ENCODE measurements around the gene MIP.

- TF ChIP-seq CTCF (conservative IDR thresholded peaks at IDR 0.05; ENCODE audit: low read length) (no peak), EZH2phosphoT487 (IDR thresholded peaks at IDR 0.05; ENCODE audit: borderline replicate concordance) (no peak)
Observed at GRCh38 chr12:56437430-56438176, 16.9 kb downstream of the MIP start.
